ENCODE data around the gene CHD2. TPM values are rescaled to one million over a fixed set of nuclear protein-coding genes. Genes with fewer than 3 reads are reported as not detected.
A peak's percentile ranks its signal among the peaks of the same experiment; 100 is the strongest.

Gene CHD2
- total RNA-seq, 1 experiment from 2014 or later, result 35.0 TPM

- no peak for DNase-seq (ENCODE audit: low read depth)
These were observed 167.5 kb downstream of the CHD2 start for GRCh38 chr15:93067649-93068085.

- DNase-seq (ENCODE audit: low read depth), result no peak
These were observed 168.6 kb downstream of the CHD2 start for GRCh38 chr15:93068581-93069199.

GRCh38 chr15:93070132-93070531 lies 170.0 kb downstream of the CHD2 start:
- no peak for DNase-seq (ENCODE audit: low read depth)

DNA sequence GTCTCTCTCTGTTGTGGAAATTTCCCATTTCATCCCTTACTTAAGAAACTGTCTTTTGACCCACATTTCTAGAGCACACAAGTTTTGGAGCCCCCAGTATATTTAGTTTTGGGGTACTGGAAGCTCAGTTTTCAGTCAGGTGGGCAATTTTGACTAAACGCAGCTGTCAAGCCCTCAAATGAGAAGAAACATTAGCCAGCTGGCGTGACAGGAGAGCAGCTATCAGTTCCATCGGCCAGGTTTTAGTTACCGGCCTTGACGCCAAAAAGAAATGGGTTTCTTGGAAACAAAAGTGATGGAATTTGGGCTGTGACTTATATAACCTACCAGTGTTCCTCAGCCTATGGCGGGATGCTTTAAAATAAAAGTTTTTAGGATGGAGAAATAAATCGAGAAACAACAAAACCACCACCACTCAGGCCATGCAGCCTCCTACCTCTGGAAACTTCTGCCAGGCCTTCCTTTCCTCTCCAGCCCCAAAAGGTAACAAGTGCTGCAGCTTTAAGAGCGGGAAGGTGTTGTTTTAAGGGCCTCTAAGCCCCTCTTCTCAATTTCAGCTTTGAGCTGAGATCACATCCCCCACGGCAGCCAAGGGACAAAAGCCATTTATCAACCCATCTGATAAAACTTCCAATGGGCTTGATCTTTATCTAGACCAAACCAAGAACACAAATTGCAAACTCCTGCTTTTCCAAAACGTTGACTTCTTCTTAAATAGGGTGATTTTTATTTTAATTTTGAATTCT lies 170.6 kb downstream of the CHD2 start:
- no peak for DNase-seq (ENCODE audit: low read depth)

- DNase-seq (ENCODE audit: low read depth), result no peak
These were observed 171.4 kb downstream of the CHD2 start for GRCh38 chr15:93071469-93071936.

- no peak for DNase-seq (ENCODE audit: low read depth)
These were observed 171.9 kb downstream of the CHD2 start for GRCh38 chr15:93072011-93072410.

DNA sequence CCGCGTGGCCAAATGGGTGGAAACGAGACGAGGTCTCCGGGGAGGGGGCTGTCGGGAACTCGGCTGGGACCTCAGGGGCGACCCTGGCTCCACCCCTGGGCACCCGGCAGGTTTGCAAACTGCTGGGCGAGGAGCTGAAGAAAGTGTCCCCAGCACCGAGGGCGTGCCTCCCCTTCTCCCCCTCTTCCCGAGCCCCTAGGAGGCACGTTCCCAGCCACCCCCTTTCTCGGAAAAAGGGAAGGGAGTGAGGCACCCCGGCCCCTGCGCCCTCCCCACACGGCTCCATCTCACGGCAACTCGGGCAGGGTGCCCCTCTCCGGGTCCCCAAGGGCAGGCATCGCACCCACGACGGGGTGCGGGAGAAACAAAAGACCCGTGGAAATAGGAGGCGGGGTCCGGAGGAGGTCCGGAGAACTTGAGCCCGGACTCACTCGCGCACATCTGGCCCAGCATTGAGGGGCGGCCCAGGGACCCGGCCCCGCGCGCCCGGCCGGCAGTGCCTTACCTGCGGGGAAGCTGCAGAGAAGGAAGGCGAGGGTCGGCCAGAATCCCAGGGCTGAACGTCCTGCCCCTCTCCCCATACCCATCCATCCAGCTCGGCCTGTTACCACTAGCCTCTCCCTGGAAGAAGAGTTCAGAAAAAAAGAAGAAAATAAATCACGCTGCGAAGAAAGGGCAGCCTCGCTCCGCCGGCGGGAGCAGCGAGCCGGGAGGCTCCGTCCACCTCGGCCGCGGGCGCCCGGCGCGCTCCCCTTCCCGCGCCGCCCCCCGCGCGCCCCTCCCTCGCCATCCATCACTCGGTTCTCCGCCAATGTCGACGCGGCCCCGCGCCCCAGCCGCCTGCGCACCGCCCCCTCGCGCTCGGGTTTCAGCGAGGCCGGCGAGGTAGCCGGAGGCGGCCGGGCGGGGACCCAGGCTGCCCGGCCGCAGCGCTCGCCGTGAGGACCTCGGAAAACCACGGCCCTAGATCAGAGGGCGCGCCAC lies 172.6 kb downstream of the CHD2 start:
- DNase-seq (ENCODE audit: low read depth), result peak; percentile 55

GRCh38 chr15:93073465-93073952 lies 173.4 kb downstream of the CHD2 start:
- DNase-seq (ENCODE audit: low read depth), result no peak

DNA sequence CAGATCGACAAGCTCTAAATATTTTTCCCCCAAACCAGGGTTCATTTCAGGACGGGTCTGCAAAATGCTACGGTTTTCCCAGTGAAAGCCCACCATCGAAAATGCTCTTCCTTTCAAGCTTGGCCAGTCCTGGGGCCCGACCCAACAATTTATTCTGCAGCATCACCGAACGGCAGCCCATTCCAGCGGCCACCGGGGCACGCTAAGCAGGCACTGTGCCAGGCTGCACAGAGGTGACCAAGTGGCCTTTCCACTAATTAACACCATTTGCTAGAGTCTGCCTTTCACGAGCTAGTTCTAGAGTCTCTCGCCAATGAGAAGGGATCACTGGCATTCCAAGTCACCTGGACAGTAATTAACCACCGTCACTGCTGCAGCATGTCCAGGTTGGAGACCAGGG lies 174.5 kb downstream of the CHD2 start:
- DNase-seq (ENCODE audit: low read depth), result no peak

DNA sequence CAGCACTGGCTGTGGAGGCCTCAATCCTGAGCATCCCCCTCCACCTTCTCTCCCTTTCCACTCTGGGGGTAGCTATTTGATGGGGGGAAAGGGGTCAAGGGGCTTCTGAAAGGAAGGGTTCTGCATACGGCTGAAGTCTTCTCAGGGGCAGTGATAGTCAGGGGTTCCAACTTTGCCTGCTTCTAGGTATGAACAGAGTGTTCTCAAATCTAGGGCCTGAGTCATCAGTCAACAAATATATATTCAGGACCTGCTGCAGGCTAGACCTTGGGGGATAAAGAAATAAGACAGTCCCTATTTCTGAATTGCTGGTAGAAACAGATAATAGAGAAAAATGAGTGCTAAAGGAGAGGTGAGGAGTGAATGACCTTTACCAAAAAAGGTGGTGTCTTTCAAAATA lies 176.1 kb downstream of the CHD2 start:
- no peak for DNase-seq (ENCODE audit: low read depth)

DNA sequence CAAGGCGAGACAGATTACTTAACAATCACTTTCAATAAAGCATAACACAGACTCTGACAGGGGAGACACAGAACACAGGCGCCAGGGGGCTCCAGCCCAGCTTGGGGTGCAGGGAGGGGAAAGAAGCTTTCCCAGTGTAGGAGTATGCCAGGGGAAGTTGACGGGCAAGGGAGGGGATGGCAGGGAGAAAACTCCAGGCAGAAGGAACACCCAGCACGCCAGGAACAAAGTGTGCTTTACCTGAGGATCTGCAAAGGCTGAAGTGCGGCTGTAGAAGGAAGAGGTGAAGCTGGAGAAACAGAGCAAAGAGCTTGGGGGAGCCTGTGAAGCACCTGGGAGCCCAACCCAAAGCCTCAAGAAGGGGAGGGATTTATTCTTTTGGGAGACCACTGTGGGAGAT lies 176.8 kb downstream of the CHD2 start:
- no peak for DNase-seq (ENCODE audit: low read depth)

Other genes starting within 250 kb of the CHD2 start
- gene FAM174B, start 244.5 kb upstream of the CHD2 start, total RNA-seq (2014; rRNA removed; shearing (Covaris generic)), result 19.9 and 20.1 TPM in 2 replicates
- not detected in 2 replicates for gene RGMA, start 188.9 kb downstream of the CHD2 start, total RNA-seq (2014; rRNA removed; shearing (Covaris generic))

Data from M059J (cell line).